Inferior parietal cortex (tissue), 1 donor: ENCODE measurements around the gene COQ3.

Experiments used
- DNase-seq: peaks from one replicate; pipeline ENCODE4 v3.0.0-alpha.2; 2016; ENCODE audit errors: extremely low spot score

The COQ3 gene

GRCh38 chr6:99333068-99333467 lies 60.9 kb downstream of the COQ3 start:
- DNase-seq = no peak

- DNase-seq = no peak
These were observed 62.5 kb downstream of the COQ3 start for GRCh38 chr6:99331531-99331930.

GRCh38 chr6:99330159-99330558 lies 63.8 kb downstream of the COQ3 start:
- peak; percentile 83 for DNase-seq

GRCh38 chr6:99324996-99325395 lies 69.0 kb downstream of the COQ3 start:
- no peak for DNase-seq
